GM12875 (cell line): ENCODE measurements around the gene HOXD12.

ENCODE experiments used
- H3K4me3 ChIP-seq: one replicate; pipeline ENCODE4 v1.5.1; 2011; ENCODE audit warnings: low read depth, low read length, control low read depth
- TF ChIP-seq, protein P1 (sequence below): IDR thresholded peaks from 2 replicates; pipeline ENCODE4 v1.5.1; 2011; ENCODE audit warnings: low read depth, mild to moderate bottlenecking, control low read depth, inconsistent platforms, low read length, moderate library complexity, borderline replicate concordance; ENCODE audit not compliant: insufficient read depth

Gene HOXD12

DNA sequence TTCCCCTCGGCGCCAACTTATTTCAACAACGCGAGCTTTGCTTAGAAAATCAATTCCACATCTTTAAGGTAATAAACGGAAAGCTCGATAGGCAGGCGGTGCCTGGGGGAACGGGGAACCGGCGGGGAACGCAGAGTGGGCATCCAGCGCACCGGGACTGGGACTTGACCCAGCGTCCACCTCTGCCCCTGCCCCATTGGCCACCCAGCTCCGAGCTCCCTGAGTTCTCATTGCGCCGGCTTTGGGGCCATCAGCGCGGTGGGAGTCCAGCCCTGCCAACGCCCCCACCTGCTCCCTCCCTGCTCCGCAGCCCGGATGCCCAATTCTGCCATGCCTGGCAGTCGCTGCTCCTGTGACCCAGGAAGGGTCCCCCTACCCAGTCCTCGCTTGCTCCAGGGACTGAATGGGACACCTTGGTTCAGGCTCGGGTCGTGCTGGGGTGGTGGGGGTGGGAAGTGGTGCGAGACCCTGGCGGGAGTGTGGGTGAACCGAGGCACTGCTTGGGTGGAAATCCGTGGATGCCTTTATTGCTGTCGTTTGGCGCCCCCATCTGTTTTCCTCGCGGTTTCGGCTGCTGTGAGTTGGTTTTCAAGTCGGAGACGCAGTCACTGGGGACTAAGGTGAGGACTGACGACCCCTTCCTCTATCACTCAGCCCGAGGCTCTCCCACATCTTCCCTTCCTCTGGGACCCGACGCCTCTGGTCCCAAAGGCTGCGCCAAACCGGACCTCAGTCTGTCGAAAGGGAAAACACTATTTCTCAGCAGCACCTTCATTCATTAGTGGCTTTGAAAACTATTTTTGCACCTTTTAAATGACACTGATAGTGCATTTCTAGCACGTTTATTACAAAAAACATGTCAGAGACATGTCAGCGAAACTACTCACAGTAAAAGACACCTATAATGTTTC lies 13.5 kb upstream of the HOXD12 start:
- TF ChIP-seq, protein P1, sequence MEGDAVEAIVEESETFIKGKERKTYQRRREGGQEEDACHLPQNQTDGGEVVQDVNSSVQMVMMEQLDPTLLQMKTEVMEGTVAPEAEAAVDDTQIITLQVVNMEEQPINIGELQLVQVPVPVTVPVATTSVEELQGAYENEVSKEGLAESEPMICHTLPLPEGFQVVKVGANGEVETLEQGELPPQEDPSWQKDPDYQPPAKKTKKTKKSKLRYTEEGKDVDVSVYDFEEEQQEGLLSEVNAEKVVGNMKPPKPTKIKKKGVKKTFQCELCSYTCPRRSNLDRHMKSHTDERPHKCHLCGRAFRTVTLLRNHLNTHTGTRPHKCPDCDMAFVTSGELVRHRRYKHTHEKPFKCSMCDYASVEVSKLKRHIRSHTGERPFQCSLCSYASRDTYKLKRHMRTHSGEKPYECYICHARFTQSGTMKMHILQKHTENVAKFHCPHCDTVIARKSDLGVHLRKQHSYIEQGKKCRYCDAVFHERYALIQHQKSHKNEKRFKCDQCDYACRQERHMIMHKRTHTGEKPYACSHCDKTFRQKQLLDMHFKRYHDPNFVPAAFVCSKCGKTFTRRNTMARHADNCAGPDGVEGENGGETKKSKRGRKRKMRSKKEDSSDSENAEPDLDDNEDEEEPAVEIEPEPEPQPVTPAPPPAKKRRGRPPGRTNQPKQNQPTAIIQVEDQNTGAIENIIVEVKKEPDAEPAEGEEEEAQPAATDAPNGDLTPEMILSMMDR = peak; percentile 42; the same call in 1 of the 2 replicates
- H3K4me3 ChIP-seq = no peak overlapping the region

DNA sequence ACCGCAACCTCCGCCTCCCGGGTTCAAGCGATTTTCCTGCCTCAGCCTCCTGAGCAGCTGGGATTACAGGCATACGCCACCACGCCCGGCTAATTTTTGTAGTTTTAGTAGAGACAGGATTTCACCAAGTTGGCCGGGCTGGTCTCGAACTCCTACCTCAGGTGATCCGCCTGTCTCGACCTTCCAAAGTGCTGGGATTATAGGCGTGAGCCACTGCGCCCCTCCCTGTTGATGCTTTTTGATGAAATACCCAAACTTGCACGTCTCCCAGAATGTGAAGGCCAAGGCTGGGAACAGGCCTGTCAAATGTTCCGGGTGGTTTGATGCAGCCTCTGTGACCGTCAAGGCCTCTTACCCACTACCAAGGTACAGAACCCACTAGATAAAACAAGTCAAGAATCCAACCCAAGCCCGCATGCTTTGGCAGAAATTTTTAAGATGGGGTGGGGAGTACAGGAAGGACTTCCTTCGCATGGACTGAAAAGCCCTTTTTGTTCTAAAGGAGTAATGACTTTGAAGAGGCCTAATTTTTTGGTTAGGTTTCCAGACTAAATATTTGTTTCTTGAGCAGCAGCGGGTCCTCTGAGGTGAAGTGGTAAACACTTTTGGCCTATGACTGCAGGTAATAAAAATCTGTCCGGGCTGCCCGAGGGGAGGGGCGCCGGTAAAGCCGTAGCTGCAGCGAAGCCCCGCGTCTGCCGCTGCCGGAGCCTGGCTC lies 12.1 kb upstream of the HOXD12 start:
- no peak overlapping the region for H3K4me3 ChIP-seq
- TF ChIP-seq, protein P1 = no peak

DNA sequence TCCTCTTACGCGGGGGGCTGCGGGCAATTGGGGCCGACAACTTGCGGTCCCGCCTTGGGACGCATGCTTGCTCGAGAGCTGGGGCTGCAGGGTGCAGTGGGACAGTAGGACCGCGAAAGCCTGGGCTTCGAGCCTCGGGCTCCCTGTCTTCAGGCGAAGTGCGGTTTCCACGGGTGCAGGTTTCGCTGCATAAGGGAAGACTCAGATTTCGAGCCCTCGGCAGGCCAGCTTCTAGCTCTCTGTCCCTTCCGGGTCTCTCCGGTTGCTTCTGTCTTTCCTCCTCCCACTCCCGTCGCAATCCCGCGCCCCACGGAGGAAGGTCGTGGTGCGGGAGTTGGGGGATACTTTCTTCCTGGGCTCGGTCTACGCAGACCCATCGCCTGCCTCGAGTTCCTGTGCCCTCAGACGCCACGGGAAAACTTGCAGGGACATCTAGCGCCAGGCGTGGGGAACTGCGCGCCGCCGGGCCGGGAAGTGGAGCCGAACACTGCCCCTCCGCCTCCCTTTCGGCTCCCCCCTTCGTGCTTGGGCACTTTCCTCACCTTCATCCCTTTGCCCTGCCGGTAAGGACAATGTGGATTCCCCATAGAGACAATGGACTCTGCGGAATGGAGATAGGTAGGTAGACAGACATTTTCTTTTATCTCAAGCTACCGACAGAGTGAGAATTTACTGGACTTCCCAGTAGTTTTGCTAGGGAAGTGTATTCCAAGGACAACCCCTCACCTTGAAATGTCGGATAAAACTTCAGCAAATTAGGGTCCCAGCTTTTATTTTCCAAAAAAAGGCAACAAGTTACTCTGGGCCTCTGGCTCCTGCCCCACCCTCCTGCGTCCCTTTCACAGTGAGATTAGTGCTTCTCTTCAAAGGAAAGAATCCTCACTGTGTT lies 11.3 kb upstream of the HOXD12 start:
- TF ChIP-seq, protein P1 = peak; percentile 88
- no peak overlapping the region for H3K4me3 ChIP-seq

DNA sequence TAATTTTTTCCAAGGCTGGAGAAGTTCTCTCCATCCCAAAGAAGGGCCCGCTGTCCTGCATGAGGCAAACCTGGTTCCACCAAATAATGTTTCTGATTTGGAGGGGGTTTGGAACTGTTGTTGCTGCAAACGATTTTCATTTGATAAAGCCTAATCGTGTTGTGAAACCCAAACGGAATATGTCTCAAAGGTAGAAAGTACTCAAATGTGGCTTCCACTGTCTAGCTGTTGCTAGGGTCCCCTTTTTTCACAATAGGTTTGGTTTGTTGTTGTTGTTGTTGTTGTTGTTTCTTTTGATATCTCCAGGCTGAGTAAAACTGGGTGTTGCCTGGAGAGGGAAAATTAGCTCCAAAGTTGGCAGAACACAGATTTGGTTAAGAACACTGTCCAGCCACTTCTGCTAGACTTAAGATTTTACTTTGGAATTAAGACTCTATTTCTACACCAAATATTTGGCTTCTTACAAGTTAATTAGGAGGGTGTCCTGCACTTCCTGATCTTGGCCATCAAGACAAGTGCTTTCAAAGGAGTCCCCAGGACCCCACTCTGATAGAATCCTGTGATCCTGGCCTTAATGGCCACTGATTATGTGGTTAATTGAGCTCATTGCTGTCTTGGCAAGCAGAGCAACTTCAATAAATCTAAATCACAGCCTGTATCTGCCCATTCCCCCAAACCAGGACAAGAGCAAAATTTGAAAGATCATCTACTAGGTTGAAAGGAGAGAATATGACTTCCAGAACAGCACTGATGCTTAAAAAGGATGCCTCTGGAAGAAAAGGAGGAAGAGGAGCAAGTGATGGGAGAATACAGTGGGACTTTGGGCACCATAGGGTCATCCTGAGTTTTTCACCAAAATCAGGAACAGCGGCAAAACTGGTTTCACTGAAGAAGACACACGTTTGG lies 10.4 kb upstream of the HOXD12 start:
- TF ChIP-seq, protein P1 = no peak
- H3K4me3 ChIP-seq = no peak overlapping the region

DNA sequence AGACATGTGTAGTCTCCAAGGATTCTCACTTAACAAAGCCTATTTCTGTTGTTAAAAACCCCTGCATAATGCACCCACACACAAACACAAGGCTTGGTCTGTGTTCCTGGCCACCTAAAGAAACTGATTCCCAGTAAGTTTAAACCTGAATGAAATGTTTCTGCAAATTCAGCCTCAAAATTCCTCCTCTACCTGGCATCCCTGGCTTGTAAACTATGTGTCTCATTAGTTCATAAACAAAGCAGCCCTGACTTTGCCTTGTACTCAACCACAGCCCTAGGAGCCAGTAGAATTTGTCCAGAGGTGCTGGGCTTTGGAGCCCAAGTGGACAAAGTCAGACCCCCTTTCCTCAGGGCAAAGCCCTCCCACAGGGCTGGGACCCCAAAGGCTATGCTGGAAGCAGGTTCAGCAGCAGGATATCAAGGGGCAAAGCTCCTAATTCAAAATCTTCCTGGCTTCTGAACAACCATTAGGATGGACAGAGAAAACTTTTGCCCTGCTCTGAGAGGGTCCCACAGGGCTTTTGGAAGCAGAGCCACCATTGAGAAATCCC lies 9.7 kb upstream of the HOXD12 start:
- H3K4me3 ChIP-seq = no peak overlapping the region

More for the DNA sequence above, 9.7 kb upstream of the HOXD12 start:
- TF ChIP-seq, protein P1 = no peak
